ENCODE results near the gene FOXO4.
"Not testable (repeated sequence)": the region's sequence is repeated elsewhere in the genome, so short reads cannot be mapped to it uniquely, and the experiment has no call there.

The FOXO4 gene

GRCh38 chrX:71095555-71095980 lies at the start of gene FOXO4:
Gene FOXO4 (plus strand): TSS chrX:71095851. CDS start chrX:71096529, 678 bp downstream.
- DNase-seq, result peak; percentile 88

- DNase-seq, result not testable (repeated sequence)
Measured at GRCh38 chrX:71047891-71048290, 47.8 kb upstream of the FOXO4 start.

GRCh38 chrX:71052721-71053120 lies 42.9 kb upstream of the FOXO4 start:
- no peak for DNase-seq

GRCh38 chrX:71053217-71053621 lies 42.4 kb upstream of the FOXO4 start:
- DNase-seq, result no peak

- DNase-seq, result no peak
Measured at GRCh38 chrX:71056867-71057266, 38.8 kb upstream of the FOXO4 start.

- DNase-seq, result no peak
Measured at GRCh38 chrX:71057848-71058530, 37.7 kb upstream of the FOXO4 start.

GRCh38 chrX:71060127-71060526 lies 35.5 kb upstream of the FOXO4 start:
- DNase-seq, result no peak

- DNase-seq, result no peak
Measured at GRCh38 chrX:71067089-71067488, 28.6 kb upstream of the FOXO4 start.

- DNase-seq, result no peak
Measured at GRCh38 chrX:71067712-71068043, 28.0 kb upstream of the FOXO4 start.

GRCh38 chrX:71068044-71068918 lies 27.4 kb upstream of the FOXO4 start, which contains the start of gene SNX12:
Gene SNX12 (minus strand): TSS chrX:71068334. CDS start chrX:71068306, 28 bp downstream.
- peak; percentile 90 for DNase-seq

- no peak for DNase-seq
Measured at GRCh38 chrX:71070531-71070930, 25.1 kb upstream of the FOXO4 start.

GRCh38 chrX:71081330-71082123 lies 14.1 kb upstream of the FOXO4 start:
- DNase-seq, result no peak

GRCh38 chrX:71082124-71082647 lies 13.5 kb upstream of the FOXO4 start:
- DNase-seq, result no peak

GRCh38 chrX:71082822-71083221 lies 12.8 kb upstream of the FOXO4 start:
- DNase-seq, result no peak

GRCh38 chrX:71085900-71086299 lies 9.8 kb upstream of the FOXO4 start:
- DNase-seq, result no peak

GRCh38 chrX:71091263-71091662 lies 4.4 kb upstream of the FOXO4 start:
- no peak for DNase-seq

GRCh38 chrX:71095033-71095432 lies 618 bp upstream of the FOXO4 start:
- no peak for DNase-seq

GRCh38 chrX:71095981-71096759 lies 519 bp downstream of the FOXO4 start:
- peak; percentile 73 for DNase-seq

GRCh38 chrX:71096760-71097032 lies 1.0 kb downstream of the FOXO4 start:
- DNase-seq, result no peak

- peak; percentile 32 for DNase-seq
Measured at GRCh38 chrX:71098302-71098701, 2.7 kb downstream of the FOXO4 start.

- DNase-seq, result no peak
Measured at GRCh38 chrX:71098951-71099506, 3.4 kb downstream of the FOXO4 start.

GRCh38 chrX:71099736-71100135 lies 4.1 kb downstream of the FOXO4 start:
- DNase-seq, result no peak
